LNCAP (cell line): ENCODE data around the gene RAMACL.

Experiments
- CTCF ChIP-seq: fragments of 450-650 bp; IDR thresholded peaks from 2 replicates; pipeline ENCODE4 v1.5.1; 2017; ENCODE audit warnings: mild to moderate bottlenecking

Gene RAMACL

GRCh38 chr6:166586424-166587156 is at the start of gene RAMACL:
TSS of gene RAMACL (minus strand) at chr6:166586678. CDS start at chr6:166586477, 201 bp downstream.
- no peak for TF ChIP-seq CTCF

GRCh38 chr6:166635013-166635970 is 48.8 kb upstream of the RAMACL start:
- no peak for TF ChIP-seq CTCF

- no peak for TF ChIP-seq CTCF
These were observed 47.5 kb upstream of the RAMACL start for GRCh38 chr6:166633732-166634535.

GRCh38 chr6:166632731-166633130 is 46.3 kb upstream of the RAMACL start:
- TF ChIP-seq CTCF = no peak

- no peak for TF ChIP-seq CTCF
These were observed 44.0 kb upstream of the RAMACL start for GRCh38 chr6:166630462-166630861.

- no peak for TF ChIP-seq CTCF
These were observed 43.1 kb upstream of the RAMACL start for GRCh38 chr6:166629628-166630027.
